ENCODE results near the gene PLA2G6.
"Not testable (repeated sequence)": the region's sequence is repeated elsewhere in the genome, so short reads cannot be mapped to it uniquely, and the experiment has no call there.

PLA2G6 gene

DNA sequence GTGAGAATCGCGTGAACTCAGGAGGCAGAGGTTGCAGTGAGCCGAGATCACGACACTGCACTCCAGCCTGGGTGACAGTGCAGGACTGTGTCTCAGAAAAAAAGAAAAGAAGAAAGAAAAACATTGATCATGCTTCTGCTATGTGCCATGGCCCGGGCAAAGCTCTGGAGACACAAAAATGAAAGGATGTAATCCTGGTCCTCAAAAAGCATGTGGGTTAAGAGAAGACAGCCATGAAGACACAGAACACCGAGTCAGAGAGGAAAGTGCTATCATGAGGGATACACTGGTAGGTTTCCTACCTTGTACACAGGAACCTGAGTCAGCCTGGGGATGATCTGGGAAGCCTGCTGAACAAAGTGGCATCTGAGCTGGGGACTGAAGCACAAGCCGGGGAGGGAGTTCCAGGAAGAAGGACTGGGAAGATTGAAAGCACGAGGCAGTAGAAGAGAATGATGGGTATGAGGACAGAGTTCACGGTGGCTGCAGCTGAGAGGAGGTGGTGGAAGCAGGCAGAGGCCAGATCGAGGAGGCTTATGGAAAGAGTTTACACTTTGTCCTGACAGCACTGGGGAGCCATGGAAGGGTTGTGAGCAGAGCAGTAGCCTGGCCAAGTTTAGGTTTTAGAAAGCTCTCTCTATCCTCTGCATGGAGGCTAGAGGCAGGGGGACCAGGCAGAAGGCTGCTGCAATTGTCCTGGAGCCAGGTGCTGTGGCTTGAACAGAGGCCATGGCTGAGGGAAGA is 10.3 kb upstream of the PLA2G6 start:
- no peak for DNase-seq (ENCODE audit: low read depth in 2 of 2)

GRCh38 chr22:38191055-38191454 is 9.4 kb upstream of the PLA2G6 start:
- DNase-seq (ENCODE audit: low read depth in 2 of 2) = no peak

DNA sequence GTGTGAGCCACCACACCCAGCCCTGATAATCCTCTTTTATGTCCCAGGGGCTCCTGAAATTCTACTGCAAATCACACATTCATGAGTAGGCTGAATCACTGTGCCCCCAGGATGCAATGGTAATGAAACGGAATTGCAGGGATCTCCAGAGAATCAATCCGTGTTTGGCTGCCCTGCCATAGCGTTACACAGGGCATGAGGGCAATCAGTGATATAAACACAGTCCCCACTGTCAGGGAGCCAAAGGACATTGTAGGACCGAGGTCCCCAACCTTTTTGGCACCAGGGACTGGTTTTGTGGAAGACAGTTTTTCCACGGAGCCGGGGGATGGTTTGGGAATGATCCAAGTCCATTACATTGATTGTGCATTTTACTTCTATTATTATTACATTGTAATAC is 9.0 kb upstream of the PLA2G6 start:
- DNase-seq (ENCODE audit: low read depth in 2 of 2) = no peak

- DNase-seq (ENCODE audit: low read depth in 2 of 2) = no peak
Measured at GRCh38 chr22:38189104-38189503, 7.5 kb upstream of the PLA2G6 start.

DNA sequence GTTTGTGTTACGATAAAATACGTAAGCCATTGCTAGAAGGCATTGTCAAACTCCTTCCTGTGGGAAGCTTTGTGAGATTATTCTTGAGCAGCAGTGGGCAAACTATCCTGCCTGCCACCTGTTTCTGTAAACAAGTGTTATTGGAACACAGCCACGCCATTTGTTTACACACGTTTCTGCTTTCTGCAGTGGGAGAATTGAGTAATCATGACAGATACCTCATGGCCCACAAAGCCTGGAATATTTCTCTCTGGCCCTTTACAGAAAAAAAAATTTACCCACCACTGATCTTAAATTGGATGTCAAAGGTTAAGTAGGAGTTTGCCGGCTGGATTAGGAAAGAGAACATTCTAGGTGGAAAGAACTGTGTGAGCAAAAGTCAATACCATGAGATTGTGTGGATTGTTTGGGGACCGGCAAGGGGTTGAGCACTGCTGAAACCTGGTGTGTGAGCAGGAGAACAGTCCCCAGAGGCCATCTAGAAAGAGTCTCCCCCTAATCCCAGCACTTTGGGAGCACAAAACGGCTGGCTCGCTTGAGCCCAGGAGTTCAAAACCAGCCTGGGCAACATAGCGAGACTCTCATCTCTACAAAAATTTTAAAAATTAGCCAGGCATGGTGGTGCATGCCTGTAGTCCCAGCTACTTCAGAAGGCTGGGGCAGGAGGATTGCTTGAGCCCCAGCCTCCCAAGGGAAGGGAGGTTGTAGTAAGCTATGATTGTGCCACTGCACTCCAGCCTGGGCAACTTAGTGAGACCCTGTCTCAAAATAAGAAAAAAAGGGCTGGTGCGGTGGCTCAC is 6.0 kb upstream of the PLA2G6 start:
- DNase-seq (ENCODE audit: low read depth in 2 of 2) = no peak

DNA sequence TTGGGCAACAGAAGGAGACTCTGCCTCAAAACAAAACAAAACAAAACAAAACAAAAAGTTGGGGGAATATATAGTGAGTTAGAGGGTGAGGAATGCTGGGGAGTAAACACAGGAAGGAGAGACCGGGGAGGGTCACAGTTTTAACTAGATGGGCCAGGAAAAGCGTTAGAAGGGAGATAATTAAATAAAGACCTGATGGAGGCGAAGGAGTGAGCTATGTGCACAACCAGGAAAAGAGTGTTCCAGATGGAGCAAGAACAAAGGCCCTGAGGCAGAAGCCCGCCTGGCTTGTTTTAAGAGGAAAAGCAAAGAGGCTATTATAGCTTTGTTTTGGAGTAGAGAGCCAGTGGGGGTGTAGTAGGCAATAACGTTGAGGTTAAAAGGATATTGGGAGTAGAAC is 4.8 kb upstream of the PLA2G6 start:
- DNase-seq (ENCODE audit: low read depth in 2 of 2) = no peak

GRCh38 chr22:38184788-38185187 is 3.2 kb upstream of the PLA2G6 start:
- no peak for DNase-seq (ENCODE audit: low read depth in 2 of 2)

DNA sequence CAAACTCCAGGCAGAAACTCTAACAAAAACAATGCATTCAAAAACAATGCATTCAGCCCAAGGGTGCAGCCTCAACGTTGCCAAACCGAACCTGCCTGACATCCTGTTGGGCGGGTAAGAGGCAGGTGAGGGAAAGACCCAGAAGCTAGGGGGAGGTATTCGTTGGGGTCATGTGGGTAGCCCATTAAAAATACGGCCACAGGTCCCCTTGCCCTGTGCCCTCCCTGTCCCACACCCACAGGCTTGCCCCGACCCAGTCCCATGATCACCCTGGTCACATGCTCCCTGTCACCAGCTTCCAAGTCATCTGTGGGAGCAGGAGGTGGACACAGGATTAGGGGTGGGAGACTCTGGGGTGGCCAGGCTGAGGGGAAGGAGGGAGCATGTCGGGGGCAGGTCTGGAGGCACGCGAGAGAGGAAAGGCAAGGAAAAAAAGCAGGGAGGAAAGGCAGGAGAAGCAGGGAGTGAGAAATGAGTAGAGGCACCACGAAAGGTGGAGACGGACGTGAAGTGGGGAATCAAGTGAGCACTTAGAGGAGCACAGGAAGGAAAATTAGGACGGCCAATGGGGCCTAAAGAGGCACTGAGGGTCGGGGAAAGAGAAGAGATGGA is 683 bp downstream of the PLA2G6 start:
- no peak for DNase-seq (ENCODE audit: low read depth in 2 of 2)

GRCh38 chr22:38178605-38178937 is 3.1 kb downstream of the PLA2G6 start:
- DNase-seq (ENCODE audit: low read depth in 2 of 2) = not testable (repeated sequence)

DNA sequence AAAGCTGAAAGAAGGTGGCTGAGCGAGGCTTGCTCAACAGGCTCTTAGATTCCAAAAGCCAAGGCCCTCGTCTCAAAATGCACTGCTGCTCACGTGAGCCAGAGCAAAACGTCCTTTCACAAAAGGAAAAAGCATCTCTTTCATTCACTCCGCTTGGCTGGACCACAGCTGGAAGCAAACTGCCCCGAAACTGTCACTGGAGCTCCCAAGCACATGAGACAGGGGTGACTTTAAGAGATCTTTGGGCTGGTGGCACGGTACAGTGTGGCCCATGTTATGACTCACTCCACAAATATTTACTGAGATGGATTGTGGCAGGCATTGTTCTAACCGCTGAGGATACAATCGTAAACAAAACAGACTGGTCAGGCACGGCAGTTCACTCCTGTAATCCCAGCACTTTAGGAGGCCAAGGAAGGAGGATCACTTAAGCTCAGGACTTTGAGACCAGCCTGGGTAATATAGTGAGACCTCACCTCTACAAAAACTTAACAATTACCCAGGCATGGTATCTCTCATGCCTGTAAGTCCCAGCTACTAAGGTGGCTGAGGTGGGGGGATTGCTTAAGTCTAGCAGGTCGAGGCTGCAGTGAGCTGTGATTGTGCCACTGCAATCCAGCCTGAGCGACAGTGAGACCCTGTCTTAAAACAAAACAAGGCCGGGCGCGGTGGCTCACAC is 3.6 kb downstream of the PLA2G6 start:
- no peak for DNase-seq (ENCODE audit: low read depth in 2 of 2)

DNA sequence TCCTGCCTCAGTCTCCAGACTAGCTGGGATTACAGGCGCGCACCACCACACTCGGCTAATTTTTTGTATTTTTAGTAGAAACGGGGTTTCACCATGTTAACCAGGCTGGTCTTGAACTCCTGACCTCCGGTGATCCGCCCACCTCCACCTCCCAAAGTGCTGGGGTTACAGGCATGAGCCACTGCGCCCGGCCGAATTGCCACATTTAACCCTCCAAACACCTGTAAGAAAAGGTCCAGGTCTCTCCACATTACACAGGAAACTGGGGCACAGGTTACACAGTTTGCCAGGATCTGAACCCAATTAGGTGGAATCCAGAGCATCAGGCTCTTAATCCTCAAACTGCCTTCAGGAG is 4.1 kb downstream of the PLA2G6 start:
- not testable (repeated sequence) for DNase-seq (ENCODE audit: low read depth in 2 of 2)

DNA sequence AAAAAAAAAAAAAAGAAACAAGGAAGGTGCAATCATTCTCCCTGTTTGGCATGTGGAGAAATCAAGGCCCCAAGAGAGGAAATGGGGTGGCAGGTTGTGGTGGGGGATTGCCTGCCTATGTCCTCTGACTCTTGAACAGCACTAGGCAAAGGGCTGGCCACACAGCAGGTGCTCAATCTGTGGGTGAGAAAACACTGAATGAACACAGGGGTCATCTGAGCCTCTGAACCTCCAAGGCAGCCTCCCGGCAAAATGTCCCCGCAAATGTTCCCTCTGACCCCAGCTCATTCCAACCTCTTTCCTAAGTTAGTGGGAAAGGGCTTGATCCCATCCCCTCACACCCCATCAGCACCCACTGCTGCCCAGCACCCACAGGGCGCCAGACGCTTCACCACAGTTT is 4.6 kb downstream of the PLA2G6 start:
- DNase-seq (ENCODE audit: low read depth in 2 of 2) = no peak

GRCh38 chr22:38176170-38176741 is 5.4 kb downstream of the PLA2G6 start:
- no peak for DNase-seq (ENCODE audit: low read depth in 2 of 2)

- DNase-seq (ENCODE audit: low read depth in 2 of 2) = no peak
Measured at GRCh38 chr22:38175206-38176118, 6.2 kb downstream of the PLA2G6 start.

GRCh38 chr22:38174626-38175025 is 7.0 kb downstream of the PLA2G6 start:
- no peak for DNase-seq (ENCODE audit: low read depth in 2 of 2)

GRCh38 chr22:38173641-38173906 is 8.1 kb downstream of the PLA2G6 start:
- no peak for DNase-seq (ENCODE audit: low read depth in 2 of 2)

- DNase-seq (ENCODE audit: low read depth in 2 of 2) = no peak
Measured at GRCh38 chr22:38172832-38173640, 8.6 kb downstream of the PLA2G6 start.

DNA sequence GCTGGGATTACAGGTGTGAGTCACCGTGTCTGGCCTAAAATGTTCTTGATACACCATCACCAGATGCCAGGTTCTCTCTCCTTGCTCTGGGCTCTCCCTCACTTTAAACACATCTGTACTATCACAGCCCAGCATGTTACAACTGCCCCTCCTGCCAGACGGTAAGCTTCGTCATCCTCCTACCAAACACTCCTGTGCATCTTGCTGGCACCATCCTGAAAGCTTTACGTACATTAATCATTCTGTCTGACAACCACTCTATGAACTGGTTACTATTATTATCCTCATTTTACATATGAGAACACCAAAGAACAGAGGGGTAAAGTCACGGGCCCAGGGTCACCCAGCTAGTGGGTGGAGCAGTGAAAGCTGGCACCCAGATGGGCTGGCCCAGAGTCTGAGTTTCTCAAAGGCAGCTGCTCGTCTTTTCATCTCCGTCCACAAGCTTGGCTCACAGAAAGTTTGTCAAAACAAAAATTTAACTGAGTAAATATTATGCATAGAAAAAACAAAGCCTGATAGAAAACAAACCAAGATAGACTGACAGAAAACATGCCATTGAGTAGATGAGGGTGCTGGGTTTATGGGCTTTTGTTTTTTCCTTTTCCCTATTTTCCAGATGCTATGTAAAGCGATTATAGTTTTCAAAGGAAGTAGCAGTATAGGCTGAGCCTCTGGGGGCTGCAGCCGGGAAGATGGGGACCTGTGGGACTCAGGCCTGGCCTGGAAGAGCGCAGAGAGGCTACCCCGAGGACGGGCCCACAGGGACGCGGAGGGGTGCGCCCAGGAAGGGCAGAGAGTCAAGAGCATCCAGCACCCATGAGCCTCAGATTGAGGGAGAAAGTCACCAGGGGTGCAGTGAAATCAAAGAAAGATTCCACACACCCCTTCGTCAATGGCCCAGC is 9.5 kb downstream of the PLA2G6 start:
- no peak for DNase-seq (ENCODE audit: low read depth in 2 of 2)

DNA sequence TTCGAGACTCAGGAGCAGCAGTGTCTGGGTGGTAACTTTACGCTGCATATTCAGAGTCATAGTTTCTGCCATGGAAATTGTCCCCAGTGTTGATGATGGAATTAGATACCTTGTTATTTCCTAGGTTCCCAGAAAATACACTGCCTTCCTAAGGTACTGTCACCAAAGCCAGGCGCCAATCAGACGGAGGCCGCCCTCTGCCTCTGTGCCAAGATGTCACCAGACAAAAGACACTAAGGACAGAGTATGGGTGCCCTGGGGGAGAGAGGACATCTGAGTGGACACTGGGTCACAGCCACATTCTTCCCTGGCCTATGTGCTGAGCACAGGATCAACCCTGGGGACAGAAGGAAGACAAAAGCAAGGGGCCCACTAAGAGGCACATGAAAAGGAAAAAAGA is 11.2 kb downstream of the PLA2G6 start:
- no peak for DNase-seq (ENCODE audit: low read depth in 2 of 2)
